HepG2 (cell line): ENCODE measurements around the gene AGER. TPM values are rescaled to one million over a fixed set of nuclear protein-coding genes. Genes with fewer than 3 reads are reported as not detected.

Experiments
- ATAC-seq: fragments of 200-7000 bp; cut with Tn5 transposase; 3 replicates; pipeline ENCODE4 v1.9.1; 2020; ENCODE audit warnings: mild to moderate bottlenecking, moderate library complexity
- BruUV-seq: library from RNA; stranded (reverse); fragments of 400-500 nt; replicated peaks from 2 replicates; lab custom pipeline; 2021; lab: Mats Ljungman, UMichigan
- CTCF ChIA-PET: fragments of 300-600 bp; formaldehyde crosslinking; extraction: SDS; loops from one replicate; lab custom pipeline; 2021; ENCODE audit warnings: low total read pairs, inconsistent platforms, low intra/inter-chr PET ratio; lab: Yijun Ruan, JAX
- POLR2A ChIA-PET: fragments of 350-600 bp; sonication (Branson Sonifier 250); formaldehyde crosslinking; loops from one replicate; lab custom pipeline; 2020; ENCODE audit warnings: antibody characterized with exemption, inconsistent platforms; lab: Yijun Ruan, JAX
- DNase-seq: peaks from one replicate; pipeline ENCODE4 v3.0.0-alpha.2; 2015; ENCODE audit warnings: low spot score
- FAIRE-seq: peaks from 3 replicates; lab custom pipeline; 2011; peaks lifted over from hg19 to GRCh38; lab: Jason Lieb, UNC
- H2AFZ ChIP-seq: one replicate; pipeline ENCODE4 v1.6.1; 2011; ENCODE audit warnings: low read length, inconsistent platforms
- H3K27ac ChIP-seq: fragments of 300-600 bp; 3 replicates; pipeline ENCODE4 v1.8.0; 2011; ENCODE audit warnings: mixed run types, mild to moderate bottlenecking, mixed read lengths, low read length, inconsistent platforms; ENCODE audit not compliant: insufficient read depth; ENCODE audit errors: extremely low read length
- H3K27me3 ChIP-seq, 2 experiments: fragments of 200-600 bp in 1 of 2; 2 replicates in 1 of 2; 3 replicates in 1 of 2; pipeline versions ENCODE4 v1.6.0 to v1.8.0; 2011; ENCODE audit warnings: low read length in 2 of 2, mild to moderate bottlenecking in 2 of 2, moderate library complexity in 2 of 2, inconsistent platforms in 1 of 2; ENCODE audit not compliant: insufficient read depth in 2 of 2, control insufficient read depth in 1 of 2
- H3K36me3 ChIP-seq, 2 experiments: fragments of 200-600 bp in 1 of 2; replicated peaks in 1 of 2; 2 replicates in 1 of 2; 3 replicates in 1 of 2; pipeline versions ENCODE4 v1.5.1 to v1.8.0; 2011; ENCODE audit warnings: low read length in 2 of 2, inconsistent platforms in 1 of 2; ENCODE audit not compliant: insufficient read depth in 2 of 2, control insufficient read depth in 1 of 2
- H3K4me1 ChIP-seq: 2 replicates; pipeline ENCODE4 v1.5.1; 2012; ENCODE audit warnings: low read length, inconsistent platforms; ENCODE audit not compliant: insufficient read depth
- H3K4me2 ChIP-seq: 2 replicates; pipeline ENCODE4 v1.6.0; 2011; ENCODE audit warnings: low read depth, low read length, inconsistent platforms
- H3K4me3 ChIP-seq, 3 experiments: fragments of 200-600 bp in 1 of 3; sonication (generic), shearing (Covaris generic) in 1 of 3; replicated peaks in 1 of 3; 2 replicates each; pipeline ENCODE4 v1.5.1; 2011 to 2016; ENCODE audit warnings: low read length in 3 of 3, inconsistent platforms in 2 of 3, low read depth in 2 of 3, mild to moderate bottlenecking in 2 of 3, control low read depth in 1 of 3, mixed read lengths in 1 of 3; ENCODE audit not compliant: insufficient read depth in 1 of 3
- H3K79me2 ChIP-seq: one replicate; pipeline ENCODE4 v1.6.1; 2011; ENCODE audit warnings: low read length, inconsistent platforms; ENCODE audit not compliant: insufficient read depth
- H3K9ac ChIP-seq: 2 replicates; pipeline ENCODE4 v1.6.0; 2011; ENCODE audit warnings: mild to moderate bottlenecking, low read depth, low read length, inconsistent platforms; ENCODE audit not compliant: insufficient read depth
- H3K9me3 ChIP-seq: 2 replicates; pipeline ENCODE4 v1.5.1; 2012; ENCODE audit warnings: mild to moderate bottlenecking, low read length
- H4K20me1 ChIP-seq: 2 replicates; pipeline ENCODE4 v1.6.0; 2011; ENCODE audit warnings: inconsistent platforms, mild to moderate bottlenecking, low read length, moderate library complexity; ENCODE audit not compliant: insufficient read depth
- ARNT ChIP-seq: fragments of 450-650 bp; IDR thresholded peaks from 2 replicates; pipeline ENCODE4 v1.6.1; 2017
- HOXA5 ChIP-seq: sonication (generic); formaldehyde crosslinking; IDR thresholded peaks from 2 replicates; pipeline ENCODE4 v1.4.0; 2020; ENCODE audit warnings: missing genetic modification reagents
- KLF15 ChIP-seq: sonication (generic); formaldehyde crosslinking; IDR thresholded peaks from 2 replicates; pipeline ENCODE4 v1.8.1; 2023; ENCODE audit warnings: borderline replicate concordance, mild to moderate bottlenecking, inconsistent platforms, missing genetic modification reagents, mixed read lengths
- KLF16 ChIP-seq, 2 experiments: sonication (generic) in 1 of 2; formaldehyde crosslinking in 1 of 2; IDR thresholded peaks; 2 replicates each; pipeline versions ENCODE4 v1.6.1 to v1.8.0; 2016 to 2023; ENCODE audit warnings: missing genetic modification reagents in 2 of 2, missing compliant biosample characterization in 1 of 2
- SATB2 ChIP-seq: sonication (generic); formaldehyde crosslinking; IDR thresholded peaks from 2 replicates; pipeline ENCODE4 v1.5.0; 2020; ENCODE audit warnings: missing genetic modification reagents
- ZFP1 ChIP-seq: IDR thresholded peaks from 2 replicates; pipeline ENCODE4 v1.6.1; 2016
- ZNF234 ChIP-seq: sonication (generic); formaldehyde crosslinking; conservative IDR thresholded peaks from 2 replicates; pipeline ENCODE4 v1.5.1; 2020; ENCODE audit warnings: mild to moderate bottlenecking, missing genetic modification reagents
- ZNF317 ChIP-seq: sonication (generic); formaldehyde crosslinking; IDR thresholded peaks from 2 replicates; pipeline ENCODE4 v1.5.0; 2020; ENCODE audit warnings: mild to moderate bottlenecking, missing genetic modification reagents
- ZNF329 ChIP-seq: sonication (generic); formaldehyde crosslinking; IDR thresholded peaks from 2 replicates; pipeline ENCODE4 v1.9.0; 2021; ENCODE audit warnings: low read depth, mild to moderate bottlenecking, missing genetic modification reagents
- ZNF335 ChIP-seq: sonication (generic); formaldehyde crosslinking; IDR thresholded peaks from 2 replicates; pipeline ENCODE4 v1.4.0; 2020; ENCODE audit warnings: missing genetic modification reagents
- ZNF577 ChIP-seq: sonication (generic); formaldehyde crosslinking; IDR thresholded peaks from 2 replicates; pipeline ENCODE4 v1.4.0; 2020; ENCODE audit warnings: mild to moderate bottlenecking, low read depth, missing genetic modification reagents, borderline replicate concordance
- ZNF615 ChIP-seq: sonication (generic); formaldehyde crosslinking; IDR thresholded peaks from 2 replicates; pipeline ENCODE4 v1.5.0; 2020; ENCODE audit warnings: mild to moderate bottlenecking, missing genetic modification reagents, borderline replicate concordance
- WGBS: methylation state at CpG from one replicate; pipeline ENCODE4 v1.1.6; 2017; ENCODE audit warnings: low lambda C conversion rate; 5-methylcytosine and 5-hydroxymethylcytosine counted together
- in situ Hi-C: cut with HindIII; loops from 2 replicates; pipeline ENCODE4 v1.10.0; 2017; ENCODE audit warnings: low pct_unique_long_range_greater_than_20kb; ENCODE audit not compliant: extremely low pct_ligation_motif_present
- intact Hi-C: fragments of 100-400 bp; cut with micrococcal nuclease; formaldehyde crosslinking; loops from one replicate; pipeline ENCODE4 v1.10.0; 2022; ENCODE audit not compliant: unreplicated experiment
- polyA plus RNA-seq, 8 experiments: library from polyadenylated mRNA; depleted of rRNA in 3 of 8; stranded (reverse) in 7 of 8; unstranded in 1 of 8; fragments of >200 nt; fragmentation: Illumina TruSeq in 4 of 8; extraction: Trizol in 4 of 8; gene quantifications; 2 replicates each; pipeline versions ENCODE4 v1.2.1 to v1.2.3, GENCODE V29; 2011 to 2016; ENCODE audit warnings: low read depth in 4 of 8, missing spikeins in 1 of 8, mixed read lengths in 1 of 8; ENCODE audit not compliant: insufficient read depth in 1 of 8
- total RNA-seq, 5 experiments: library from RNA; depleted of rRNA; stranded (reverse); fragments of >200 nt; fragmentation: Illumina TruSeq; extraction: Trizol; gene quantifications; 2 replicates each; pipeline ENCODE4 v1.2.3, GENCODE V29; 2016; ENCODE audit warnings: low read depth in 1 of 5
- TF ChIP-seq, protein P1 (sequence below): sonication (generic); formaldehyde crosslinking; IDR thresholded peaks from 2 replicates; pipeline ENCODE4 v1.8.0; 2022; ENCODE audit warnings: missing genetic modification reagents, mild to moderate bottlenecking, inconsistent platforms, borderline replicate concordance
- TF ChIP-seq, protein P2 (sequence below): sonication (generic); formaldehyde crosslinking; IDR thresholded peaks from 2 replicates; pipeline ENCODE4 v1.4.0; 2020; ENCODE audit warnings: missing genetic modification reagents
- TF ChIP-seq, protein P3 (sequence below): sonication (generic); formaldehyde crosslinking; IDR thresholded peaks from 2 replicates; pipeline ENCODE4 v1.4.0; 2020; ENCODE audit warnings: missing genetic modification reagents
- TF ChIP-seq, protein P4 (sequence below): IDR thresholded peaks from 2 replicates; pipeline ENCODE4 v1.6.1; 2016; ENCODE audit warnings: control low read depth

AGER gene
- total and polyA plus RNA-seq, 2 of the 13 experiments (the other 11 are each of a cell fraction or from before 2014, with no cell fraction given), result 1.9 to 5.1 TPM

DNA sequence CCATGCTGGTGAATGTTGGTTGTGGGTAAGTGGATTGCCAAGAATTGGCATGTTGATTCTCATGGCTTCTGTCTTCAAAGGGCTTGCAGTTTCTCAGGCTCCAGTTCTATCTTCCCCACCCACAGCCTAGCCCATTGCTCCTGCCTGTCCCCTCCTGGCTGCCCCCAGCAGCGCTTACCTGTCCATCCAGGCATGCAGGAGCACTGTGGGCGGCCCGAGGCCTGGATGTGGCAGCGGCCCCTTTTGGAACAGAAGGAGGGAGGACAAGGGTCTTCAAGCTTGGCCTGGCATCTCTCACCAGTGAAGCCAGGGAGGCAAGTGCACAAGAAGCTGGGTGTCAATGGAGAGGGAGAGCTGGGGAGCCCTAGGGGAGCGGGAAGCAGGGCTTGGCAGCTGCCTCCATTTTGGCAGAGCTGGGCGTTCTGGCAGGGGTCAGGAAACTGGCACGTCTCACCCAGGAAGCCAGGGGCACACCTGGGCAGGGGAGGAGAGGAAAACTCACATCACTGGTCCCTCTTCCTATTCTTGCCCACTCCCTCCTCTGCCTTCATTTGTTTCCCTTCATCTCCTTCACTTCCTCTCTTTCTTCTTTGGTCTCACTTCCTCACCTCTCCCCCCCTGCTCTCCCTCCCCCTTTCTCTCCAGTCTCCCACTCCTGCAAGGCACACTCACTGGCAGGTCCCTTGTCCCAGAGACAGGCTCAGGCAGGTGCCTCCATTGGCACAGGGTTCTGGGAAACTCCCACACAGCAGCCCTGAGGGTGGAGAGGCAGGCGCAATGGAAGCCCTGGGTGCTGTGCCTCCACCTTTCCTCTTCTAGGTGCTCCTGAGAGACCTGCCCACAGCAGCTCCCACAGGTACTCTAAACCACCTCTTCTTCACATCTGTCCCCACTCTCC, 38.5 kb upstream of the AGER start:
- intact Hi-C loops, result no loop called here
- H3K4me1 ChIP-seq, result no peaks in the 10 kb centered on the region
- H3K9ac ChIP-seq, result no peak overlapping the region
- no peak for DNase-seq
- CTCF ChIA-PET, result no interaction called here
- H3K9me3 ChIP-seq, result no peaks in the 10 kb centered on the region
- no peak for ATAC-seq
- POLR2A ChIA-PET, result no interaction called here
- H3K79me2 ChIP-seq, result no peaks in the 10 kb centered on the region
- TF ChIP-seq, protein P1, sequence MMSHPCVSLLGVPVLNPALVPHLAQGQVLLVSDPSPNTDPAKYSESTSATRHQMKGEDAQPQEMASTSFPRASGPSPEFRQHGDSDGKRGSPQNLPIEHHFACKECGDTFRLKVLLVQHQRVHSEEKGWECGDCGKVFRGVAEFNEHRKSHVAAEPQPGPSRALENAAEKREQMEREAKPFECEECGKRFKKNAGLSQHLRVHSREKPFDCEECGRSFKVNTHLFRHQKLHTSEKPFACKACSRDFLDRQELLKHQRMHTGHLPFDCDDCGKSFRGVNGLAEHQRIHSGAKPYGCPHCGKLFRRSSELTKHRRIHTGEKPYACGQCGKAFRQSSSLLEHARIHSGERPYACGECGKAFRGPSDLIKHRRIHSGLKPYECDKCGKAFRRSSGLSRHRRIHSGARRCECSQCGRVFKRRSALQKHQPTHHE (CRISPR knock-in tag), result no peak
- no peak for TF ChIP-seq KLF15 (CRISPR knock-in tag)
- TF ChIP-seq ZNF317 (CRISPR knock-in tag), result no peak
- TF ChIP-seq, protein P2, sequence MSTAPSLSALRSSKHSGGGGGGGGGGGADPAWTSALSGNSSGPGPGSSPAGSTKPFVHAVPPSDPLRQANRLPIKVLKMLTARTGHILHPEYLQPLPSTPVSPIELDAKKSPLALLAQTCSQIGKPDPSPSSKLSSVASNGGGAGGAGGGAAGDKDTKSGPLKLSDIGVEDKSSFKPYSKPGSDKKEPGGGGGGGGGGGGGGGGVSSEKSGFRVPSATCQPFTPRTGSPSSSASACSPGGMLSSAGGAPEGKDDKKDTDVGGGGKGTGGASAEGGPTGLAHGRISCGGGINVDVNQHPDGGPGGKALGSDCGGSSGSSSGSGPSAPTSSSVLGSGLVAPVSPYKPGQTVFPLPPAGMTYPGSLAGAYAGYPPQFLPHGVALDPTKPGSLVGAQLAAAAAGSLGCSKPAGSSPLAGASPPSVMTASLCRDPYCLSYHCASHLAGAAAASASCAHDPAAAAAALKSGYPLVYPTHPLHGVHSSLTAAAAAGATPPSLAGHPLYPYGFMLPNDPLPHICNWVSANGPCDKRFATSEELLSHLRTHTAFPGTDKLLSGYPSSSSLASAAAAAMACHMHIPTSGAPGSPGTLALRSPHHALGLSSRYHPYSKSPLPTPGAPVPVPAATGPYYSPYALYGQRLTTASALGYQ (CRISPR knock-in tag), result no peak
- no peak for TF ChIP-seq HOXA5 (CRISPR knock-in tag)
- TF ChIP-seq ZNF615, result no peak
- TF ChIP-seq ZNF234 (CRISPR knock-in tag), result no peak
- no peak for TF ChIP-seq KLF16 (CRISPR knock-in tag; IDR thresholded peaks at IDR 0.05)
- TF ChIP-seq, protein P3, sequence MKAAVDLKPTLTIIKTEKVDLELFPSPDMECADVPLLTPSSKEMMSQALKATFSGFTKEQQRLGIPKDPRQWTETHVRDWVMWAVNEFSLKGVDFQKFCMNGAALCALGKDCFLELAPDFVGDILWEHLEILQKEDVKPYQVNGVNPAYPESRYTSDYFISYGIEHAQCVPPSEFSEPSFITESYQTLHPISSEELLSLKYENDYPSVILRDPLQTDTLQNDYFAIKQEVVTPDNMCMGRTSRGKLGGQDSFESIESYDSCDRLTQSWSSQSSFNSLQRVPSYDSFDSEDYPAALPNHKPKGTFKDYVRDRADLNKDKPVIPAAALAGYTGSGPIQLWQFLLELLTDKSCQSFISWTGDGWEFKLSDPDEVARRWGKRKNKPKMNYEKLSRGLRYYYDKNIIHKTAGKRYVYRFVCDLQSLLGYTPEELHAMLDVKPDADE (CRISPR knock-in tag), result no peak
- TF ChIP-seq, protein P4, sequence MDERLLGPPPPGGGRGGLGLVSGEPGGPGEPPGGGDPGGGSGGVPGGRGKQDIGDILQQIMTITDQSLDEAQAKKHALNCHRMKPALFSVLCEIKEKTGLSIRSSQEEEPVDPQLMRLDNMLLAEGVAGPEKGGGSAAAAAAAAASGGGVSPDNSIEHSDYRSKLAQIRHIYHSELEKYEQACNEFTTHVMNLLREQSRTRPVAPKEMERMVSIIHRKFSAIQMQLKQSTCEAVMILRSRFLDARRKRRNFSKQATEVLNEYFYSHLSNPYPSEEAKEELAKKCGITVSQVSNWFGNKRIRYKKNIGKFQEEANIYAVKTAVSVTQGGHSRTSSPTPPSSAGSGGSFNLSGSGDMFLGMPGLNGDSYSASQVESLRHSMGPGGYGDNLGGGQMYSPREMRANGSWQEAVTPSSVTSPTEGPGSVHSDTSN (CRISPR knock-in tag), result no peak
- TF ChIP-seq ZNF335 (CRISPR knock-in tag), result no peak
- TF ChIP-seq ZFP1 (CRISPR knock-in tag), result no peak
- TF ChIP-seq ARNT, result no peak
- TF ChIP-seq SATB2, result no peak
- TF ChIP-seq ZNF577 (CRISPR knock-in tag), result no peak
- no peak for TF ChIP-seq ZNF329 (CRISPR knock-in tag)
- no TSS peak for BruUV-seq
- H3K36me3 ChIP-seq, result no peaks in the 10 kb centered on the region
- no peak overlapping the region for H3K27ac ChIP-seq
- no peak overlapping the region for H3K4me2 ChIP-seq
- 31% methylated on average over 8 of the region's 8 CpGs for WGBS
- H3K4me3 ChIP-seq, result no peak overlapping the region
- H4K20me1 ChIP-seq, result no peaks in the 10 kb centered on the region
- H3K27me3 ChIP-seq, result peaks cover 9 to 73% of the 10 kb centered on the region in 2 experiments; a peak in 4 of 5 replicates
- H2AFZ ChIP-seq, result no peak overlapping the region
- FAIRE-seq, result no peak
- in situ Hi-C loops, result no loop called here
